A673 (cell line): ENCODE data around the gene ADAM17.

Experiments
- EZH2 ChIP-seq: fragments of 200-600 bp; sonication (generic); IDR thresholded peaks from 2 replicates; pipeline ENCODE4 v1.6.1; 2017; ENCODE audit warnings: borderline replicate concordance, low read depth, mild to moderate bottlenecking, mixed read lengths, antibody characterized with exemption, low read length; ENCODE audit not compliant: poor library complexity, severe bottlenecking
- TF ChIP-seq, protein P1 (sequence below): fragments of 300-800, 200-600 bp; sonication (generic); conservative IDR thresholded peaks from 2 replicates; pipeline ENCODE4 v1.5.1; 2017; ENCODE audit warnings: low read depth, mild to moderate bottlenecking, antibody characterized with exemption, low read length, moderate library complexity, mixed read lengths

DNA sequence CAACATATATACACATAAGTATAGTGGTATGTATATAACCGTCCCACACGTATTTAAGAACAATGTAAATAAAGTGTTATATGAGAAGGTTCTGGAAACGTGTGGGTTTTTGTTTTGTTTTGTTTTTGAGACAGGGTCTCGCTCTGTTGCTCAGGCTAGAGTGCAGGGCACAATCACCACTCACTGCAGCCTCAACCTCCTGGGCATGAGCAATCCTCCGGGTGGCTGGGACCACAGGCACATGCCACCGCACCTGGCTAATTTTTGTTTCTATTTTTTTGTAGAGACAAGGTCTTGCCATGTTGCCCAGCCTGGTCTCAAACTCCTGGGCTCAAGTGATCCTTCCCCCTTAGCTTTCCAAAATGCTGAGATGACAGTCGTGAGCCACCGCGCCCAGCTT is 6.2 kb downstream of the ADAM17 start:
- TF ChIP-seq, protein P1, sequence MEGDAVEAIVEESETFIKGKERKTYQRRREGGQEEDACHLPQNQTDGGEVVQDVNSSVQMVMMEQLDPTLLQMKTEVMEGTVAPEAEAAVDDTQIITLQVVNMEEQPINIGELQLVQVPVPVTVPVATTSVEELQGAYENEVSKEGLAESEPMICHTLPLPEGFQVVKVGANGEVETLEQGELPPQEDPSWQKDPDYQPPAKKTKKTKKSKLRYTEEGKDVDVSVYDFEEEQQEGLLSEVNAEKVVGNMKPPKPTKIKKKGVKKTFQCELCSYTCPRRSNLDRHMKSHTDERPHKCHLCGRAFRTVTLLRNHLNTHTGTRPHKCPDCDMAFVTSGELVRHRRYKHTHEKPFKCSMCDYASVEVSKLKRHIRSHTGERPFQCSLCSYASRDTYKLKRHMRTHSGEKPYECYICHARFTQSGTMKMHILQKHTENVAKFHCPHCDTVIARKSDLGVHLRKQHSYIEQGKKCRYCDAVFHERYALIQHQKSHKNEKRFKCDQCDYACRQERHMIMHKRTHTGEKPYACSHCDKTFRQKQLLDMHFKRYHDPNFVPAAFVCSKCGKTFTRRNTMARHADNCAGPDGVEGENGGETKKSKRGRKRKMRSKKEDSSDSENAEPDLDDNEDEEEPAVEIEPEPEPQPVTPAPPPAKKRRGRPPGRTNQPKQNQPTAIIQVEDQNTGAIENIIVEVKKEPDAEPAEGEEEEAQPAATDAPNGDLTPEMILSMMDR = no peak
- no peak for TF ChIP-seq EZH2
